ENCODE results near the gene VPS39. TPM values are rescaled to one million over a fixed set of nuclear protein-coding genes. Genes with fewer than 3 reads are reported as not detected.

Gene VPS39
- total and polyA plus RNA-seq, 9 of the 15 experiments (the other 6 are each of a cell fraction or from before 2014, with no cell fraction given): 3.2 to 37.3 (median 21.8) TPM

- Histone ChIP-seq H2AFZ (ENCODE audit: low read depth, low read length) (no peak overlapping the region), H4K20me1 (replicated peaks; ENCODE audit: control insufficient read depth, insufficient read depth, low read length) (no peaks in the 10 kb centered on the region), H3K9me1 (ENCODE audit: control insufficient read depth, insufficient read depth, low read length) (no peaks in the 10 kb centered on the region), H3K4me2 (ENCODE audit: insufficient read depth, low read length) (no peak overlapping the region), H3K27me3 (ENCODE audit: control insufficient read depth in 2 of 2, insufficient read depth in 2 of 2, low read length in 2 of 2) (no peaks in the 10 kb centered on the region), H3K4me3 (no peak overlapping the region), H3K4me1 (replicated peaks in 1 of 2; ENCODE audit: control insufficient read depth in 2 of 2, insufficient read depth in 2 of 2, low read length in 2 of 2) (no peaks in the 10 kb centered on the region), H3K9ac (ENCODE audit: insufficient read depth in 1 of 2, low read depth in 2 of 2, low read length in 2 of 2) (no peak overlapping the region), H3K79me2 (ENCODE audit: control insufficient read depth, insufficient read depth, low read length) (no peaks in the 10 kb centered on the region), H3K36me3 (ENCODE audit: control insufficient read depth, insufficient read depth, low read length) (peaks cover 75% of the 10 kb centered on the region), H3K27ac (ENCODE audit: extremely low read depth, low read depth, low read length) (no peak overlapping the region), H3K9me3 (replicated peaks; ENCODE audit: control insufficient read depth, insufficient read depth, low read depth, low read length) (no peaks in the 10 kb centered on the region)
- intact Hi-C loops (cut with micrococcal nuclease) (no loop called here), in situ Hi-C loops (cut with MboI) (no loop called here)
- FAIRE-seq: no peak
- BruUV-seq (replicated peaks): no TSS peak
- TF ChIP-seq PKNOX1 (IDR thresholded peaks at IDR 0.05) (no peak), TSC22D4 (tag; IDR thresholded peaks at IDR 0.05) (no peak), ZNF224 (CRISPR knock-in tag; IDR thresholded peaks at IDR 0.05) (no peak), ZBTB7A (IDR thresholded peaks at IDR 0.05; ENCODE audit: borderline replicate concordance, control insufficient read depth, low read depth, low read length) (no peak), FOXA3 (CRISPR knock-in tag; conservative IDR thresholded peaks at IDR 0.05 in 1 of 2, IDR thresholded peaks at IDR 0.05 in 1 of 2) (no peak)
- CTCF ChIA-PET (ENCODE audit: low intra/inter-chr PET ratio): no interaction called here
- POLR2A ChIA-PET: interaction anchor here (1.0 to 1.2 kb wide), 2 partner anchors 10 to 74 kb away, joined by 3 to 4 read pairs; no protein-coding TSS in a partner anchor
- DNase-seq (ENCODE audit: extremely low read depth in 1 of 4, low spot score in 3 of 4): no peak
- no peak for ATAC-seq
Observed at GRCh38 chr15:42239528-42240182, 31.6 kb upstream of the VPS39 start.

Measured in K562 (cell line).